GM12891 (cell line): ENCODE measurements around the gene MFNG.

ENCODE experiments used
- POLR2A ChIP-seq: IDR thresholded peaks from 2 replicates; pipeline ENCODE4 v1.6.1; 2011; ENCODE audit warnings: low read depth, low read length, control low read depth
- POLR2AphosphoS5 ChIP-seq: IDR thresholded peaks from 2 replicates; pipeline ENCODE4 v1.6.1; 2011; ENCODE audit warnings: low read depth, low read length, control low read depth

- TF ChIP-seq POLR2AphosphoS5 (no peak), POLR2A (no peak)
Measured at GRCh38 chr22:37509059-37509860, 23.1 kb upstream of the MFNG start.
